RWPE2 (cell line): ENCODE measurements around the gene PAX8.
A peak's percentile ranks its signal among the peaks of the same experiment; 100 is the strongest.

ENCODE experiments used
- ATAC-seq: fragments of 200-7000 bp; cut with Tn5 transposase; 3 replicates; pipeline ENCODE4 v1.9.1; 2021; ENCODE audit warnings: low read depth
- DNase-seq: peaks from one replicate; pipeline ENCODE4 v3.0.0-alpha.2; 2020; ENCODE audit warnings: low spot score
- H3K27ac ChIP-seq: fragments of 450-650 bp; 2 replicates; pipeline ENCODE4 v1.5.1; 2017; ENCODE audit warnings: mild to moderate bottlenecking; ENCODE audit not compliant: poor library complexity, severe bottlenecking
- H3K27me3 ChIP-seq: fragments of 250-450 bp; sonication (Bioruptor Pico); 2 replicates; pipeline ENCODE4 v1.5.1; 2021; ENCODE audit warnings: mild to moderate bottlenecking, moderate library complexity; ENCODE audit not compliant: insufficient read depth, poor library complexity, severe bottlenecking
- H3K36me3 ChIP-seq: fragments of 250-450 bp; sonication (Bioruptor Pico); 2 replicates; pipeline ENCODE4 v1.5.1; 2020; ENCODE audit warnings: low read depth, mild to moderate bottlenecking, moderate library complexity
- H3K4me1 ChIP-seq: fragments of 250-450 bp; sonication (Bioruptor Pico); 2 replicates; pipeline ENCODE4 v1.5.1; 2021; ENCODE audit warnings: mild to moderate bottlenecking, moderate library complexity; ENCODE audit not compliant: insufficient read depth, poor library complexity, severe bottlenecking
- H3K4me3 ChIP-seq: fragments of 250-450 bp; sonication (Bioruptor Pico); 2 replicates; pipeline ENCODE4 v1.5.1; 2021; ENCODE audit warnings: mild to moderate bottlenecking, moderate library complexity; ENCODE audit not compliant: severe bottlenecking
- H3K9me3 ChIP-seq: fragments of 250-450 bp; sonication (Bioruptor Pico); 2 replicates; pipeline ENCODE4 v1.5.1; 2021; ENCODE audit warnings: mild to moderate bottlenecking, moderate library complexity; ENCODE audit not compliant: severe bottlenecking
- TF ChIP-seq, protein P1 (sequence below): fragments of 450-650 bp; IDR thresholded peaks from one replicate; pipeline ENCODE4 v1.5.1; 2017; ENCODE audit warnings: mild to moderate bottlenecking, moderate library complexity; ENCODE audit not compliant: poor library complexity, severe bottlenecking

The PAX8 gene

DNA sequence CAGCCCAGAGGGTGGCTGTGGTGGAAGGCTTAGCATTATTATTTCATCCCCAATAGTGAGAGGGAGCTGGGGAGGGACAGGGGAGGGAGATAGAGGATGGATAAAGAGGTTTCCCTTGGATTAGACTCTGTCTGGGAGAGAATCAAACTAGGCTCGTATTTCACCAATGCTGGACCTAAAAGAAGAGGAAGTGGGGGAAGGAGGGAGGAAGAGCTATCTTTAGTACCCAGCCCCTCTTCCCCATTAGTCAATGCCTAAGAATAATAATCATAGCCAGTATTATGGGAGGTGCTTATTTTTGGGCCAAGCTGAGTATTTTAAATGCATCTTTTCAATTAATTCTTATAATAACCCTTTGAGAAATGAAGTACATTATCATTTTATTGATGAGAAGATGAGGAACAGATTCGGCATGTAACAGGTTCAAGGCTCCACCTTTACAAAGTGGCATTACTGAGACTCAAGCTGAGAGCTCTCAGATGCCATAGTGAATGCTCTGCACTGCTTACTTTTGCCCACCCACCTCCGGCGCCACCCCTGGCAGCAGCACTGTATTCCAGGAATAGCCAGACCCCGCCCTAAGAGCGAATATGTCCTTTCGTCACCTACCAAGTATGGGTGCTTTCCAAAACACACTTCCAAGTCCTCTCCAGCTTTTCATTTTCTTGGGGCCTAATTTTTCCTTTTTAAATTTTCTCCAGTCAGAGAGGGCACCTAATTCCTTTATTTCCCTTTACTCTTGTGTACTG lies 21.0 kb downstream of the PAX8 start:
- H3K27me3 ChIP-seq: no peaks in the 10 kb centered on the region
- peaks cover 8% of the 10 kb centered on the region for H3K4me1 ChIP-seq
- no peak for ATAC-seq
- H3K36me3 ChIP-seq: no peaks in the 10 kb centered on the region
- H3K9me3 ChIP-seq: no peaks in the 10 kb centered on the region
- DNase-seq: no peak
- TF ChIP-seq, protein P1, sequence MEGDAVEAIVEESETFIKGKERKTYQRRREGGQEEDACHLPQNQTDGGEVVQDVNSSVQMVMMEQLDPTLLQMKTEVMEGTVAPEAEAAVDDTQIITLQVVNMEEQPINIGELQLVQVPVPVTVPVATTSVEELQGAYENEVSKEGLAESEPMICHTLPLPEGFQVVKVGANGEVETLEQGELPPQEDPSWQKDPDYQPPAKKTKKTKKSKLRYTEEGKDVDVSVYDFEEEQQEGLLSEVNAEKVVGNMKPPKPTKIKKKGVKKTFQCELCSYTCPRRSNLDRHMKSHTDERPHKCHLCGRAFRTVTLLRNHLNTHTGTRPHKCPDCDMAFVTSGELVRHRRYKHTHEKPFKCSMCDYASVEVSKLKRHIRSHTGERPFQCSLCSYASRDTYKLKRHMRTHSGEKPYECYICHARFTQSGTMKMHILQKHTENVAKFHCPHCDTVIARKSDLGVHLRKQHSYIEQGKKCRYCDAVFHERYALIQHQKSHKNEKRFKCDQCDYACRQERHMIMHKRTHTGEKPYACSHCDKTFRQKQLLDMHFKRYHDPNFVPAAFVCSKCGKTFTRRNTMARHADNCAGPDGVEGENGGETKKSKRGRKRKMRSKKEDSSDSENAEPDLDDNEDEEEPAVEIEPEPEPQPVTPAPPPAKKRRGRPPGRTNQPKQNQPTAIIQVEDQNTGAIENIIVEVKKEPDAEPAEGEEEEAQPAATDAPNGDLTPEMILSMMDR: no peak
- H3K27ac ChIP-seq: no peak overlapping the region
- no peak overlapping the region for H3K4me3 ChIP-seq

DNA sequence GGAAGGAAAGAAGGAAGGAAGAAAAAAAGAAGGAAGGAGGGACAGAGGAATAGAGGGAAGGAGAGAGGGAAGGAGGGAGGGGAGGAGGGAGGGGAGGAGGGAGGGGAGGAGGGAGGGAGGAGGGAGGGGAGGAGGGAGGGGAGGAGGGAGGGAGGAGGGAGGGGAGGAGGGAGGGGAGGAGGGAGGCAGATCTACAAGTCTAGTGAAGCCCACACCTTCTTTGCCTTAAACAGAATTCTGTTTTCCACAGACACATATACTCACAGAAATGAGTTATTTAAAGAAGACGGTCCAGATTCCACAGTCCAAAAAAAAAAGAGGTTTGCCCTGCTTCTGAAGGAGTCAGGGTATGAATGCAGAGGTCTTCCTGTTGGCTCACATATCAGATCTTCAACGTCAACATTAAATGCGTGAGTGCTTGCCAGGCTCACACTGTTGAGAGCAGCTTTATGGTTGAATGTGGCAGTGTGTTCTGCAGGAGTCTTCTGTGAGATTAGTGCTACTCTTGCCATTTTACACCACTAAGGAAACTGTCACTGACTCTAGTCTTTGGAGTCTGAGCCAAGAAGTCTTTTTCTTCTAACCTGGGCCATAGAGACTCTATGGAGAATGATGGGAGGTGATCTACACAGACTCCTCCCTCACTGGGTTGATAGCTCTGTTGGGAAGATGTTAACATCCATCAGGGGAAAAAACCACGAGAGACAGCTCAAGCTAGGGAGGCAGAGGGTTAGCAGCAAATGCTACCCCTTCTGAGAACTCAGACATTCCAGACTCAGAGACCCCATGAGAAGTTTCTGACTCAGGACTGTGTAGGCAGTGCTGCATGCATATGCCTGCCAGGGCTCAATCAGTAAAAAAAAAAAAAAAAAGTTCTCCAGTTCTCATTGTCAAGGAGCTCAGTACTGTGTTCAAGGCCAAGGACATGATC lies 23.3 kb downstream of the PAX8 start:
- peaks cover 14% of the 10 kb centered on the region for H3K4me1 ChIP-seq
- no peak overlapping the region for H3K4me3 ChIP-seq
- TF ChIP-seq, protein P1: no peak
- DNase-seq (no peak), ATAC-seq (no peak; the same call in 2 of the 3 replicates)
- H3K9me3 ChIP-seq: no peaks in the 10 kb centered on the region
- H3K36me3 ChIP-seq: no peaks in the 10 kb centered on the region
- no peaks in the 10 kb centered on the region for H3K27me3 ChIP-seq
- no peak overlapping the region for H3K27ac ChIP-seq

DNA sequence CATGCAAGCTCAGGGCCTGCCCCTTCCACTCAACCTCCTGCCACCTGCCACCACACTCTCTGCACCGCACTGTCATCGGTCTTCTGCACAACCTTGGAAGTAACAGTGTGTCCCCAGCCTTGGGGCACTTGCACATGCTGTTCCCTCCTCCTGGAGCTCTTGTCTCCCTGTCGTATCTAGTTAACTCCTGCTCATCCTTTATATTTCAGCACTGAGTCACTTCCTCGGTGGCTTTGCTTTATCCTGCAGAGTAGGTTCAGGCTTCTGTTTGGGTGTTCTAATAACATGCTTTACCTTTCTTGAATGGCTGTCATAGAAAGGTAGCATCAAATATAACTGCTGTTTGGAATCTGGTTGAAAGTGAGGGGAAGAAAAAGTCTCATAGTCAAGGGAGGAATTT lies 25.3 kb downstream of the PAX8 start:
- peak overlapping the region; percentile 23 for H3K27ac ChIP-seq
- H3K4me1 ChIP-seq: peaks cover 16% of the 10 kb centered on the region
- no peaks in the 10 kb centered on the region for H3K27me3 ChIP-seq
- ATAC-seq: peak; percentile 50; the same call in 2 of the 3 replicates
- H3K9me3 ChIP-seq: no peaks in the 10 kb centered on the region
- TF ChIP-seq, protein P1: no peak
- H3K4me3 ChIP-seq: no peak overlapping the region
- no peaks in the 10 kb centered on the region for H3K36me3 ChIP-seq
- no peak for DNase-seq

DNA sequence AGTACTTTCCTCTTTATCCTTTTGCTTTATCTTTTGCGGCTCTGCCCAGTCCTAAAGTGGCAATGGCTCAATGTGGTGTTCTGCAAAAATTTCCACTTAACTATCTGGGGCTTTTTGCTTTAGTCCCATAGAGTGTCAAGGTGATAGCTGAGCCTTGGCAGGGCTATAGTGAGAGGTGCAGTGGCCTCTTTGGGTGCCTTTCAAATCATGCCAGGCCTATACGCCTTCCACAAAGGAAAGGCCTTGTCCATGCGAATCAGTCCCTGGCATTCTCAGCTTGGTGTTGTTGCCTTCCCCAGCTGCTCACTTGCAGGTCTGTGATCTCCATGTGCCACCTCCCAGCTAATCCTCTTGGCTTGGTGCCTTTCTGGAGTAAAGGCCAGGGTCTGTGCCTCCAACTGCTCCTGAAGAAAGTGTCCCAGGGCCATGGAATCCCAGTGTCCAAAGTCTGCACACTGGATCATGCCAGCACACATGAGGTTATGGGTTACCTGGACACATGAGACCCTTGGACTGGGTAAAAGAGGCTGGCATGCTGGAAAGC lies 26.6 kb downstream of the PAX8 start:
- TF ChIP-seq, protein P1: no peak
- H3K27ac ChIP-seq: no peak overlapping the region
- no peak overlapping the region for H3K4me3 ChIP-seq
- H3K9me3 ChIP-seq: no peaks in the 10 kb centered on the region
- no peaks in the 10 kb centered on the region for H3K27me3 ChIP-seq
- no peak for DNase-seq
- ATAC-seq: no peak
- H3K36me3 ChIP-seq: no peaks in the 10 kb centered on the region
- peaks cover 16% of the 10 kb centered on the region for H3K4me1 ChIP-seq
